ENCODE results near the gene CST8. TPM values are rescaled to one million over a fixed set of nuclear protein-coding genes. Genes with fewer than 3 reads are reported as not detected.

CST8 gene
- total RNA-seq, 2 experiments from 2014 or later = not detected

GRCh38 chr20:23507346-23507745, 16.4 kb downstream of the CST8 start:
- ATAC-seq (no peak), DNase-seq (no peak)
- Mint-ChIP-seq H3K27ac (no peak overlapping the region), H3K27me3 (peaks cover 19% of the 10 kb centered on the region), H3K4me1 (no peaks in the 10 kb centered on the region), H3K36me3 (ENCODE audit: low read depth) (no peaks in the 10 kb centered on the region), H3K9me3 (ENCODE audit: low read depth) (no peaks in the 10 kb centered on the region), H3K4me3 (no peak overlapping the region)
- ChIA-PET POLR2A (no interaction called here), CTCF (no interaction called here)
- intact Hi-C loops (cut with DNase I, micrococcal nuclease) = no loop called here

GRCh38 chr20:23508449-23509229, 17.7 kb downstream of the CST8 start:
- Mint-ChIP-seq H3K36me3 (ENCODE audit: low read depth) (no peaks in the 10 kb centered on the region), H3K9me3 (ENCODE audit: low read depth) (no peaks in the 10 kb centered on the region), H3K4me1 (no peaks in the 10 kb centered on the region), H3K4me3 (no peak overlapping the region), H3K27ac (no peak overlapping the region), H3K27me3 (peaks cover 10% of the 10 kb centered on the region)
- POLR2A ChIA-PET = no interaction called here
- DNase-seq = no peak
- intact Hi-C loops (cut with DNase I, micrococcal nuclease) = no loop called here
- CTCF ChIA-PET = interaction anchor here (0.6 kb wide), 1 partner anchor 1969 kb away, joined by 3 read pairs; no protein-coding TSS in a partner anchor
- no peak for ATAC-seq

GRCh38 chr20:23509247-23509913, 18.5 kb downstream of the CST8 start:
- no peaks in the 10 kb centered on the region for H3K4me1 Mint-ChIP-seq
- ChIA-PET POLR2A (no interaction called here), CTCF (no interaction called here)
- no peak overlapping the region for H3K27ac Mint-ChIP-seq
- H3K4me3 Mint-ChIP-seq = no peak overlapping the region
- H3K36me3 Mint-ChIP-seq (ENCODE audit: low read depth) = no peaks in the 10 kb centered on the region
- H3K9me3 Mint-ChIP-seq (ENCODE audit: low read depth) = no peaks in the 10 kb centered on the region
- H3K27me3 Mint-ChIP-seq = peaks cover 9% of the 10 kb centered on the region
- intact Hi-C loops (cut with DNase I, micrococcal nuclease) = no loop called here
- ATAC-seq (no peak), DNase-seq (no peak)

- H3K4me1 Mint-ChIP-seq = no peaks in the 10 kb centered on the region
- H3K27ac Mint-ChIP-seq = no peak overlapping the region
- DNase-seq (no peak), ATAC-seq (no peak)
- H3K9me3 Mint-ChIP-seq (ENCODE audit: low read depth) = no peaks in the 10 kb centered on the region
- H3K36me3 Mint-ChIP-seq (ENCODE audit: low read depth) = no peaks in the 10 kb centered on the region
- intact Hi-C loops (cut with DNase I, micrococcal nuclease) = no loop called here
- CTCF ChIA-PET = no interaction called here
- H3K27me3 Mint-ChIP-seq = peaks cover 7% of the 10 kb centered on the region
- POLR2A ChIA-PET = no interaction called here
- no peak overlapping the region for H3K4me3 Mint-ChIP-seq
Observed at GRCh38 chr20:23510000-23510590, 19.2 kb downstream of the CST8 start.

GRCh38 chr20:23513164-23513563, 22.2 kb downstream of the CST8 start:
- Mint-ChIP-seq H3K27ac (no peak overlapping the region), H3K4me1 (no peaks in the 10 kb centered on the region), H3K36me3 (ENCODE audit: low read depth) (no peaks in the 10 kb centered on the region), H3K4me3 (no peak overlapping the region), H3K27me3 (peaks cover 3% of the 10 kb centered on the region), H3K9me3 (ENCODE audit: low read depth) (no peaks in the 10 kb centered on the region)
- ChIA-PET POLR2A (no interaction called here), CTCF (no interaction called here)
- ATAC-seq = no peak
- DNase-seq = no peak
- intact Hi-C loops (cut with DNase I, micrococcal nuclease) = no loop called here

GRCh38 chr20:23514848-23515247, 23.9 kb downstream of the CST8 start:
- no peak overlapping the region for H3K4me3 Mint-ChIP-seq
- CTCF ChIA-PET = interaction anchor here (1.4 kb wide), 1 partner anchor 10 kb away, joined by 3 read pairs; no protein-coding TSS in a partner anchor
- POLR2A ChIA-PET = no interaction called here

GRCh38 chr20:23515250-23515939, 24.5 kb downstream of the CST8 start:
- no peaks in the 10 kb centered on the region for H3K9me3 Mint-ChIP-seq (ENCODE audit: low read depth)
- intact Hi-C loops (cut with DNase I, micrococcal nuclease) = no loop called here
- H3K4me3 Mint-ChIP-seq = no peak overlapping the region
- ATAC-seq (no peak), DNase-seq (no peak)
- POLR2A ChIA-PET = no interaction called here
- H3K27ac Mint-ChIP-seq = no peak overlapping the region
- no peaks in the 10 kb centered on the region for H3K4me1 Mint-ChIP-seq
- CTCF ChIA-PET = interaction anchor here (1.4 kb wide), 1 partner anchor 9 kb away, joined by 3 read pairs; no protein-coding TSS in a partner anchor
- no peaks in the 10 kb centered on the region for H3K27me3 Mint-ChIP-seq
- no peaks in the 10 kb centered on the region for H3K36me3 Mint-ChIP-seq (ENCODE audit: low read depth)

More at GRCh38 chr20:23514848-23515247, 23.9 kb downstream of the CST8 start:
- no peaks in the 10 kb centered on the region for H3K4me1 Mint-ChIP-seq
- H3K9me3 Mint-ChIP-seq (ENCODE audit: low read depth) = no peaks in the 10 kb centered on the region
- DNase-seq (no peak), ATAC-seq (no peak)
- intact Hi-C loops (cut with DNase I, micrococcal nuclease) = no loop called here
- H3K27me3 Mint-ChIP-seq = no peaks in the 10 kb centered on the region
- no peaks in the 10 kb centered on the region for H3K36me3 Mint-ChIP-seq (ENCODE audit: low read depth)
- H3K27ac Mint-ChIP-seq = no peak overlapping the region

- Mint-ChIP-seq H3K9me3 (ENCODE audit: low read depth) (no peaks in the 10 kb centered on the region), H3K27me3 (no peaks in the 10 kb centered on the region), H3K4me3 (no peak overlapping the region), H3K27ac (no peak overlapping the region), H3K4me1 (no peaks in the 10 kb centered on the region), H3K36me3 (ENCODE audit: low read depth) (no peaks in the 10 kb centered on the region)
- POLR2A ChIA-PET = no interaction called here
- DNase-seq = no peak
- CTCF ChIA-PET = no interaction called here
- ATAC-seq = no peak
- intact Hi-C loops (cut with DNase I, micrococcal nuclease) = no loop called here
Observed at GRCh38 chr20:23517719-23518118, 26.8 kb downstream of the CST8 start.

GRCh38 chr20:23519556-23519955, 28.6 kb downstream of the CST8 start:
- ChIA-PET POLR2A (no interaction called here), CTCF (no interaction called here)
- Mint-ChIP-seq H3K4me1 (no peaks in the 10 kb centered on the region), H3K27ac (no peak overlapping the region), H3K9me3 (ENCODE audit: low read depth) (no peaks in the 10 kb centered on the region), H3K4me3 (no peak overlapping the region), H3K36me3 (ENCODE audit: low read depth) (no peaks in the 10 kb centered on the region), H3K27me3 (peaks cover 2% of the 10 kb centered on the region)
- DNase-seq = no peak
- intact Hi-C loops (cut with DNase I, micrococcal nuclease) = no loop called here
- ATAC-seq = no peak

GRCh38 chr20:23520185-23520584, 29.3 kb downstream of the CST8 start:
- H3K27me3 Mint-ChIP-seq = peaks cover 2% of the 10 kb centered on the region
- H3K27ac Mint-ChIP-seq = no peak overlapping the region
- no peak for ATAC-seq

GRCh38 chr20:23524146-23524545, 33.2 kb downstream of the CST8 start:
- no peak overlapping the region for H3K4me3 Mint-ChIP-seq
- peaks cover 4% of the 10 kb centered on the region for H3K27me3 Mint-ChIP-seq
- intact Hi-C loops (cut with DNase I, micrococcal nuclease) = no loop called here
- ATAC-seq (no peak), DNase-seq (no peak)
- ChIA-PET CTCF (interaction anchor here (1.3 kb wide), 1 partner anchor 8 kb away, joined by 3 read pairs; no protein-coding TSS in a partner anchor), POLR2A (no interaction called here)
- peaks cover 14% of the 10 kb centered on the region for H3K9me3 Mint-ChIP-seq (ENCODE audit: low read depth)
- no peak overlapping the region for H3K27ac Mint-ChIP-seq
- H3K36me3 Mint-ChIP-seq (ENCODE audit: low read depth) = peaks cover 3% of the 10 kb centered on the region
- peaks cover 3% of the 10 kb centered on the region for H3K4me1 Mint-ChIP-seq

More at GRCh38 chr20:23520185-23520584, 29.3 kb downstream of the CST8 start:
- Mint-ChIP-seq H3K4me3 (no peak overlapping the region), H3K36me3 (ENCODE audit: low read depth) (no peaks in the 10 kb centered on the region), H3K9me3 (ENCODE audit: low read depth) (no peaks in the 10 kb centered on the region), H3K4me1 (no peaks in the 10 kb centered on the region)
- DNase-seq = no peak
- POLR2A ChIA-PET = no interaction called here
- CTCF ChIA-PET = no interaction called here
- intact Hi-C loops (cut with DNase I, micrococcal nuclease) = no loop called here
